Uterine smooth muscle cell (primary cell): ENCODE results near the gene PHGDH. TPM values are rescaled to one million over a fixed set of nuclear protein-coding genes. Genes with fewer than 3 reads are reported as not detected.

Source experiments
- total RNA-seq: library from RNA; depleted of rRNA; stranded (reverse); fragments of >200 nt; gene quantifications from 2 replicates; pipeline ENCODE4 v1.2.3, GENCODE V29; 2014

The PHGDH gene
- 209 and 321 TPM in 2 replicates for total RNA-seq

GRCh38 chr1:119711804-119712341 is at the start of gene PHGDH:
Gene PHGDH, plus strand, starts transcription at chr1:119711934. Its CDS starts 89 bp downstream, at chr1:119712023.

DNA sequence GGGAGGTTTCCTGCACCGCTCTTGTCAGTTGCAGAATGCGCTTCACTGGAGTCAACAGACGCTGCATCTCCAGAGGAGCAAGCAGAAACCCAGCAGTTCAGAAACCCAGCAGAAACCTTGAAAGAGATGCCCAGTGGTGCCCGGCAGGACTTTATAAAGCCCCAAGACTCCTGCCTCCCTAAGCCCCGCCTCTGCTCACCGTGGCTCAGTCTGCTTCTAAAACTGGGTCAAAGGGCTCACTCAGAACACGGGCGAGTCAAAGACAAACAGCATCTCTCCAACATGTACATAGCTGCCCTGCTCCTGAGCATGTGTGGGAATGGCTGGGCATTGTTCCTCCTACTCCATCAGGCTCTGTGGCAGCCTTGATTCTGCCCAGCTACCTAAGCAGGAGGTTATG is 57.0 kb downstream of the PHGDH start, which contains the start of gene HMGCS2:
TSS of gene HMGCS2 (minus strand) at position 128 of the 400 bp plus-strand sequence. CDS start at position 67, 61 bp downstream.

Other genes starting within 250 kb of the PHGDH start
- not detected in 2 replicates for gene HSD3B1, start 204.7 kb upstream of the PHGDH start, total RNA-seq
- gene ZNF697, start 63.7 kb upstream of the PHGDH start, total RNA-seq: 19.9 and 25.9 TPM in 2 replicates
- not detected in 2 replicates for gene HMGCS2, start 57.0 kb downstream of the PHGDH start, total RNA-seq
- not detected in 2 replicates for gene REG4, start 99.5 kb downstream of the PHGDH start, total RNA-seq
- not detected in 2 replicates for gene ADAM30, start 184.6 kb downstream of the PHGDH start, total RNA-seq